MG63 (cell line): Measurements from ENCODE around the gene WFDC10A. TPM values are rescaled to one million over a fixed set of nuclear protein-coding genes. Genes with fewer than 3 reads are reported as not detected.
"Not testable (repeated sequence)": the region's sequence is repeated elsewhere in the genome, so short reads cannot be mapped to it uniquely, and the experiment has no call there.

Source experiments
- DNase-seq: peaks from one replicate; pipeline ENCODE4 v3.0.0-alpha.2; 2020
- H3K27me3 ChIP-seq: fragments of 250-450 bp; sonication (Bioruptor Pico); 2 replicates; pipeline ENCODE4 v1.5.1; 2020; ENCODE audit warnings: mild to moderate bottlenecking, moderate library complexity
- H3K36me3 ChIP-seq: fragments of 250-450 bp; sonication (Bioruptor Pico); 2 replicates; pipeline ENCODE4 v1.5.1; 2020; ENCODE audit warnings: mild to moderate bottlenecking, moderate library complexity
- H3K4me3 ChIP-seq: fragments of 250-450 bp; sonication (Bioruptor Pico); 2 replicates; pipeline ENCODE4 v1.5.1; 2020; ENCODE audit warnings: mild to moderate bottlenecking, moderate library complexity
- H3K9me3 ChIP-seq: fragments of 250-450 bp; sonication (Bioruptor Pico); 2 replicates; pipeline ENCODE4 v1.5.1; 2020; ENCODE audit warnings: mild to moderate bottlenecking, moderate library complexity
- total RNA-seq: library from RNA; depleted of rRNA; stranded (reverse); fragments of >200 nt; shearing (Covaris generic); gene quantifications from 2 replicates; pipeline ENCODE4 v1.2.3, GENCODE V29; 2014; ENCODE audit warnings: low replicate concordance; rRNA removed

The WFDC10A gene
- total RNA-seq: not detected in 2 replicates

DNA sequence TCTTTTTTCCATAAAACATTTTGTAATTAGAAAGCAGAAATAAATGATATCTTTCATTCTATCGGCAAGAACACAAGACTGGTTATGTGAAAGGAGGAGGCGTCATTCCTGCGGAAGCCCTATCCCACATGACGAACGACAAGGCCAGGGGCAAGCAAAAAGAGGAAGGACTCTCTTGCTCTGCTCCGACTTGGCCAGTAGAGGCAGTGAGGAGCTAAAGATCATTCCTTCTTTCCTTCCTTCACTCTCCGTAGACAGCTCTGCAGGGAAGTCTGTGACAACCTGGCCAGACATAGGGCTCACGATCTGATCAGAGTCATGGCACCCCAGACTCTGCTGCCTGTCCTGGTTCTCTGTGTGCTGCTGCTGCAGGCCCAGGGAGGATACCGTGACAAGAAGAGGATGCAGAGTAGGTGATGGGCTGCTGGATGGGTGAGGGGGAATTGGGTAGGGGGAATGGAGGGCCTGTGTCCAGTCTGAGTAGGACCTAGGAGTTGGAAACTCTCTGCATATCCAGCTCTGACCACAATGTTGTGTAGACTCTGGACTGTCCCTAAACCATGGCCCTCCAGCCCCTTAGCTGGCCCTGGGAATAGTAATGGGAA lies at the start of gene WFDC10A:
Gene WFDC10A, plus strand, starts transcription at position 244 of the 605 bp plus-strand sequence. Its CDS starts 75 bp downstream, at position 319.
- H3K4me3 ChIP-seq: no peak within 1 kb of the TSS
- H3K27me3 ChIP-seq: peaks cover 18% of the 10 kb centered on the region
- no peaks in the 10 kb centered on the region for H3K36me3 ChIP-seq
- peak; percentile 48 for DNase-seq
- no peaks in the 10 kb centered on the region for H3K9me3 ChIP-seq

DNA sequence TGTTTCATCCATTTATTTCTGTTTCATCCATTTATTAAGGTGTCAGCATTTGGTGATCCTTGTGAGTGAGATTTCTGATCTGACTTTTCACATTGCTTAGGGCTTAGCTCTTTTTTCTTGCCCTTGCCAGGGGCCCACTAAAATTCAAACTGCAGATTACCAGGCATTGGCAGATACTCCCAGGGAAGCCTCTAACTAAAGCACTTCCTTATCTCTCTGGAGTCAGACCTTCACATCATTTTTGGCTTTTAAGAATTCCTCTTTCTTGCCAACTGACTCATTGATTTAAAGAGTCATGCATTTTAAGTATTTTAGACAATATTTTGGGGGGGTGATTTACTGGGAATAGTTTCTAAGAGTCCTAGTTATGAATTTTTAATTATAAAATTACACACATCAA lies 47.8 kb upstream of the WFDC10A start:
- Histone ChIP-seq H3K27me3 (peaks cover 2% of the 10 kb centered on the region; the same call in 1 of the 2 replicates), H3K36me3 (no peaks in the 10 kb centered on the region)
- DNase-seq: peak; percentile 22

DNA sequence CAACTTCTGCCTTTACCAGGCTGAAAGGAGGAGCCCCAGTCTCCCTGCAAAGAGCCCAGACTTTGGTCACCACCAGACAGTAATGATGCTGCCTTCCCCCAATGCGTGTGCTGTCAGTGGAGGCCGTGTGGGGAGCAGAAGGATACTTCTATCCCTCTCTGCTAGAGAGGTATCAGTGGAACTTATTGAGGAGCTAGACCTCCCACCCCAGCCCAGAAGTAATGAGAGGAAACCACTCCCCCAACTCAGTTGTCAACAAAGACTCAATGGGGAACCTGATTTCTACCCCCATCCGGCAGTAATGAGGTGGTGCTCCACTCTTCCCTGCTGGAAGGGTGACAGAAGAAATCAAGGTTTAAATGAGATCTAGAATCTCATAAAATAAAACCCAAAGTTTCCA lies 46.0 kb upstream of the WFDC10A start:
- Histone ChIP-seq H3K36me3 (no peaks in the 10 kb centered on the region), H3K4me3 (no peak overlapping the region), H3K27me3 (peaks cover 2% of the 10 kb centered on the region; the same call in 1 of the 2 replicates), H3K9me3 (no peaks in the 10 kb centered on the region)
- no peak for DNase-seq

More for the DNA sequence above, 47.8 kb upstream of the WFDC10A start:
- no peaks in the 10 kb centered on the region for H3K9me3 ChIP-seq
- no peak overlapping the region for H3K4me3 ChIP-seq

DNA sequence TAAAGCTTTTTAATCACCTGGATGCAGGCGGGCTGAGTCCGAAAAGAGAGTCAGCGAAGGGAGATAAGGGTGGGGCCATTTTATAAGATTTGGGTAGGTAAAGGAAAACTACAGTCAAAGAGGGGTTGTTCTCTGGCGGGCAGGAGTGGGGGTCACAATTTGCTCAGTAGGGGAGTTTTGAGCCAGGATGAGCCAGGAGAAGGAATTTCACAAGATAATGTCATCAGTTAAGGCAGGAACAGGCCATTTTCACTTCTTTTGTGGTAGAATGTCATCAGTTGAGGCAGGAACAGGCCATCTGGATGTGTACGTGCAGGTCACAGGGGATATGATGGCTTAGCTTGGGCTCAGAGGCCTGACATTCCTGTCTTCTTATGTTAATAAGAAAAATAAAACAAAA lies 45.2 kb upstream of the WFDC10A start:
- H3K9me3 ChIP-seq, H3K27me3 ChIP-seq, DNase-seq, H3K4me3 ChIP-seq, H3K36me3 ChIP-seq: not testable (repeated sequence)

DNA sequence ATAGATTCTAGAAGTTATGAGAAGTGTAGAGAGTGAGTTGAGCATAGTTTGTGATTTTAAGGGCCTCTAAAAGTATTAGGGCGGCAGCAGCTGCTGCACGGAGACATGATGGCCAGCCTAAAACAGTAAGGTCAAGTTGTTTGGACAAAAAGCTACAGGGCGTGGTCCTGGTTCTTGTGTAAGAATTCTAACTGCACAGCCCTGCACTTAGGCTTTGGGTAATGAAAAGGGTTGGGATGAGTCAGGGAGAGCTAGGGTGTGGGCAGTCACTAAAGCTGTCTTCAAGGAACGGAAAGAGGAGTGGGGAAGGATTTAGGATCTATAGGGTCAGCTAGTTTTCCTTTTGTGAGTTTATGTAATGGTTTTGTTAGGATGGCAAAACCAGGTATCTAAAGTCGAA lies 43.6 kb upstream of the WFDC10A start:
- not testable (repeated sequence) for H3K36me3 ChIP-seq, H3K9me3 ChIP-seq, H3K27me3 ChIP-seq, H3K4me3 ChIP-seq
- DNase-seq: peak; percentile 18

DNA sequence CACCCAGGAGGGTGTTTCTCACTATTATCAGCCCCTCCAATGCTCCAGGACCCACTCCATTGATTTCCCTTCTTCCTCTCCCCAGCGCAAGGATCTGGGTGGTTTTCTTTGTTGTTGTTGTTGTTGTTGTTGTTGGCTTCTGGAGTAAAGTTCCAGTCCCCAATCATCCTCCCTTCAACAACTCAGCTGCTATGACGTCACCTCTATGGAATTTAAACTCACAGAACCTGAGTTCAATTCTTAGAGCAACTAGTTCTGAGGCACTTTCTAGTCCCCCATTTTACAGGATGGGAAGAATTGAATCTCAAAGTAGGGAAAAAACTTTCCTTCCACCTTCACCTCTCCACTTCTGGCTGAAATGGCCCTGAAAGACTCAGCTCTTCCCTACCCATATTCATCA lies 40.7 kb upstream of the WFDC10A start:
- no peak for DNase-seq
- H3K4me3 ChIP-seq: no peak overlapping the region
- H3K36me3 ChIP-seq: no peaks in the 10 kb centered on the region
- H3K9me3 ChIP-seq: peaks cover 7% of the 10 kb centered on the region
- H3K27me3 ChIP-seq: peaks cover 6% of the 10 kb centered on the region

DNA sequence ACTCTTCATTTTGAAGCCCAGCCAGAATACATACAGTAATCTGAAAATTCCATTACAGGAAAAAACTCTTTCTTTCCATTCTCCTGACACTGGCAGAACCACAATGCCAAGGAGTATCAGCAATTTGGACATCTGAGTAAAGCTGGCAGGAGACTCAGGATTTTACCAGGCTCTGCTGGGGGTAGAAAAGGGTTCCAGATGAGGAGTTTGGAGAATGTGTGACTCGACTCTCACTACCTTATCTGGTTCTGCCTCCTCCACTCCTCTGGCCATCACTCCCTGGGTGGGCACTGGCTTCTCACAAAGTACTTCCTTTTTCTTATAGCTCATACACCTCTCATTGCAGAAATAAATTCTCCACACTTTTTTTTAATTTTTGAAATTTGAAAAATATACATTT lies 39.8 kb upstream of the WFDC10A start:
- Histone ChIP-seq H3K36me3 (no peaks in the 10 kb centered on the region), H3K9me3 (peaks cover 7% of the 10 kb centered on the region), H3K4me3 (no peak overlapping the region), H3K27me3 (peaks cover 6% of the 10 kb centered on the region)
- no peak for DNase-seq

DNA sequence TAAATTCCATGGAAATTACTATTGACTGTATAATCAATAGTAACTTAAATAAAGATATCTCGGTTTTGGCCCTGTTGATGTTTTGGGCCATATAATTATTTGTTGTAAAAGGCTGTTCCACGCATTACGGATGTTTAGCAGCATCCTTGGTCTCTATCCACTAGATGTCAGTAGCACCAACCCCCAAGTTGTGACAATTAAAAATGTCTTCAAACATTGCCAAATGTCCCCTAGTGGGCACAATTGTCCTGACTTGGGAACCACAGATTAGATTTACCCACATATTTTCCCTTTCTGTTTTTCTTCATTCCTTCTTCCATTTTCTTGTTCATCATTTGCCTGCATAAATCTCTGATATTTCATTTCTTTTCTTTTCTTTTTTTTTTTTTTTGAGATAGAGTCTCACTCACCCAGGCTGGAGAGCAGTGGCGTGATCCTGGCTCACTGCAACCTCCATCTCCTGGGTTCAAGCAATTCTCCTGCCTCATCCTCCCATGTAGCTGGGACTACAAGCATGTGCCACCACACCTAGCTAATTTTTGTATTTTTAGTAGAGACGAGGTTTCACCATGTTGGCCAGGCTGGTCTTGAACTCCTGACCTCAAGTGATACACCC lies 36.9 kb upstream of the WFDC10A start:
- no peak for DNase-seq
- H3K36me3 ChIP-seq: no peaks in the 10 kb centered on the region
- H3K27me3 ChIP-seq: peaks cover 9% of the 10 kb centered on the region
- no peak overlapping the region for H3K4me3 ChIP-seq
- peaks cover 7% of the 10 kb centered on the region for H3K9me3 ChIP-seq

DNA sequence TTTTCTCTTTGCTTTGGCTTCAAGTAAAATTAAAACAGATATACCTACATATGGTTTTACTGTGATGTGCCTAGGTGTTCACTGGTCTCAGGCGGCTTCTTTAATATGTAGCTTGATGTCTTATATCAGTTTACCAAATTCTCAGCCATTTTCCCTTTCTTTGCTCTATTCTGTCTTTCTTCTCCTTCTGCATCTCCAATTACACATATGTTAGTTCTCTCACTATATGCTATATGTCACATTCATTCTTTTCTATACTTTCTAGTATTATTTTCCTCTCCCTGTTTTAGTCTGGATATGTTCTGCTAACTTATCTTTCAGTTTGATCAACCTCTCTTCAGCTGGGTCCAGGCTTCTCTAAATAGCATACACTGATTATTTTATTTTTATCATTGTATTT lies 36.0 kb upstream of the WFDC10A start:
- Histone ChIP-seq H3K4me3 (no peak overlapping the region), H3K36me3 (no peaks in the 10 kb centered on the region), H3K9me3 (peaks cover 7% of the 10 kb centered on the region), H3K27me3 (peaks cover 11% of the 10 kb centered on the region)
- DNase-seq: no peak

DNA sequence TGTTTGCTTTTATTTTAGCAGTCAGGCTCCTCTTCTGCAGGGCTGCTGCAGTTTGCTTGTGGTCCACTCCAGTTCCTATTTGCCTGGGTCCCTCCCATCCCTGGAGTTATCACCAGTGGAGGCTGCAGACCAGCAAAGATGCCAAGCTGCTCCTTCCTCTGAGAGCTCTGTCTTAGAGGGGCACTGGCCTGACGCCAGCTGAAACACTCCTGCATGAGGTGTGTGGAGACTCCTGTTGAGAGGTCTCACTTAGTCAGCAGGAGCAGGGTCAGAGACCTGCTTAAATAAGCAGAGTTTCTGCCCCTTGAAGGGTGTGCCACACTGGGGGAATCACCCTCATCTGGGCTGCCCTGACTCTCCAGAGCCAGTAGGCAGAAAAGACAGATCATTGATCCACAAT lies 34.3 kb upstream of the WFDC10A start:
- H3K4me3 ChIP-seq: no peak overlapping the region
- no peak for DNase-seq
- H3K9me3 ChIP-seq: peaks cover 7% of the 10 kb centered on the region
- no peaks in the 10 kb centered on the region for H3K36me3 ChIP-seq
- peaks cover 11% of the 10 kb centered on the region for H3K27me3 ChIP-seq

DNA sequence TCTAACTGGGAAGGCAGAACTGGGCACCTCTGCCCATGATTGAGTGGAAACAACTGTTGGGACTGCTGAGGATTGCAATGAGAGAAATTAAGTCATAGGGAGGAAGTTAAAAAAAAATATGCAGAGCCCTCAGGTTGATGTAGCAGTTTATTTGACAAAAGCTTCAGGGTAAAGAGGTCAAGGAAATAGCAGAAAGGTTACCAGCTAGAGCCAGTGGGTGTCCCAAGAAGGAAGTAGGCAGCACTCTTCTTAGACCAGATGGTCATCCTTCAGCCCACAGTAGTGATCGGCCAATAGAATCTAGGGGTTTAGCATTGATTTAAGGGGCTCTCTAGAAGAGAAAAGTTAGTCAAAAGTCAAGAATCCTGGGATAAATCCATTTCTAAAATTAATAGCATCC lies 21.7 kb upstream of the WFDC10A start:
- Histone ChIP-seq H3K9me3 (peaks cover 16% of the 10 kb centered on the region), H3K36me3 (no peaks in the 10 kb centered on the region), H3K4me3 (no peak overlapping the region), H3K27me3 (peaks cover 5% of the 10 kb centered on the region; the same call in 1 of the 2 replicates)
- DNase-seq: no peak

DNA sequence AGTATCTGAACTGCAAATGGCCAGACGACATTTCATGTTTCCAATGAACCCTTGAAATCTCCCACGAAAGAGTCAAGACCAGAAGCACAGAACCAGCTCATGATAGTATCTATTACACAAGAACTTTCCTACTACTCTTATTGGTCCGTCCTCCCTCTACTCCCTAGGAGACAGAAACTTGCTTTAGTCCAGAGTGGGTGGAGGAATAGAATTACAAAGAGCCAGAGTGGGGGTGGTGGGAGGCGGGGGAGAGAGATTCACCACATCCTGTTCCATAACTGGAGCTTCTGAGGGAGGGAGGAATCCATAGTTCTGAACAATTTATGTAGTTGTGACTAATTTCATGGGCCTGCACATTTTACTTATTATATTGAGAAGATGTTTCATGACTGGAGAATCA lies 18.5 kb upstream of the WFDC10A start:
- no peak overlapping the region for H3K4me3 ChIP-seq
- DNase-seq: peak; percentile 53
- H3K9me3 ChIP-seq: peaks cover 5% of the 10 kb centered on the region
- H3K36me3 ChIP-seq: no peaks in the 10 kb centered on the region
- H3K27me3 ChIP-seq: no peaks in the 10 kb centered on the region

DNA sequence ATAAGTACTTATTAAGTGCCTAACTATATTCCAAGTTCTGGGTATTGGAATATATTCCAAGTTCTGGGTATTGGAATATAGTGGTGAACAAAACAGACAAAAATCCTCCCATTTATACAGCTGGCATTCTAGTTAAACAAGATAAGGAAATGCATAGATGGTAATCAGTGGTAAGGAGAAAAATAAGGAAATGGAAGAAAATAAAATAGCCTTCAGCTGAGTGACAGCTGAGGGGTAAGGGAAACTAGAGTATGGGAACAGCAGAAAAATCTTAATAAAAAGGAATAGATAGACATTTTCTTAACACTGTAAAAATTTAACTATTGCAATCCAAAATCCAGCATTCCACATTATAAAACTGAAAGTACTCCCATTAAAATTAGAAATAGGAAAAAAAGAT lies 17.2 kb upstream of the WFDC10A start:
- no peaks in the 10 kb centered on the region for H3K36me3 ChIP-seq
- DNase-seq: no peak
- H3K9me3 ChIP-seq: no peaks in the 10 kb centered on the region; the same call in 1 of the 2 replicates

DNA sequence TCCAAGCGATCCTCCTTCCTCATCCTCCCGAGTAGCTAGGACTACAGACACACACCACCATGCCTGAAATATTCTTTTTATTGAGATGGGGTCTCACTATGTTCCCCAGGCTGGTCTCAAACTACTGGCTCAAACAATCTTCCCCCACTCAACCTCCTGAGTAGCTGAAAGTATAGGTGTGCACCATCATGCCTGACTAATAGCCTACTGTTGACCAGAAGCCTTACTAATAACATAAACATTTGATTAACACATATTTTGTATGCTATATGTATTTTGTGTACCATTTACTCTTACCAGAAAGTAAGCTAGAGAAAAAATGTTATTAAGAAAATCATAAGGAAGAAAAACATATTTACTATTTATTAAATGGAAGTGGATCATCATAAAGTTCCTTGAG lies 11.9 kb upstream of the WFDC10A start:
- H3K36me3 ChIP-seq: no peaks in the 10 kb centered on the region

More for the DNA sequence above, 17.2 kb upstream of the WFDC10A start:
- no peak overlapping the region for H3K4me3 ChIP-seq
- H3K27me3 ChIP-seq: no peaks in the 10 kb centered on the region

DNA sequence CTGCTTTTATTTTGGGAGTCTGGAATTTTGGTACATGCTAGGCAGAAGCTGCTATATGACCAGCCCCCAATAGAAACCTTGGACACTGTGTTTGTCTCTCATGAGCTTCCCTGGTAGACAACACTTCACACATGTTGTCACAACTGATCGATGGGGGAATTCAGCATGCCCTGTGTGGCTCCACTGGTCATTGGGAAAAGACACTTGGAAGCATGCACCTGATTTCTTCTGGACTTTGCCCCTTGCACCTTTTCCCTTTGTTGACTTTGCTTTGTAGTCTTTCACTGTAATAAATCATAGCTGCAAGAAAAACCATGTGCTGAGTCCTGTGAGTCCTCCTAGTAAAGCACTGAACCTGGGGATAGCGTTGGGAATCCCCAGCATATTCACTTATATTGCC lies 7.9 kb upstream of the WFDC10A start:
- H3K27me3 ChIP-seq: peaks cover 2% of the 10 kb centered on the region; the same call in 1 of the 2 replicates
- H3K9me3 ChIP-seq: no peaks in the 10 kb centered on the region
- H3K4me3 ChIP-seq: no peak overlapping the region
- DNase-seq: no peak
- no peaks in the 10 kb centered on the region for H3K36me3 ChIP-seq

More for the DNA sequence above, 11.9 kb upstream of the WFDC10A start:
- Histone ChIP-seq H3K9me3 (no peaks in the 10 kb centered on the region), H3K27me3 (no peaks in the 10 kb centered on the region), H3K4me3 (no peak overlapping the region)
- no peak for DNase-seq

DNA sequence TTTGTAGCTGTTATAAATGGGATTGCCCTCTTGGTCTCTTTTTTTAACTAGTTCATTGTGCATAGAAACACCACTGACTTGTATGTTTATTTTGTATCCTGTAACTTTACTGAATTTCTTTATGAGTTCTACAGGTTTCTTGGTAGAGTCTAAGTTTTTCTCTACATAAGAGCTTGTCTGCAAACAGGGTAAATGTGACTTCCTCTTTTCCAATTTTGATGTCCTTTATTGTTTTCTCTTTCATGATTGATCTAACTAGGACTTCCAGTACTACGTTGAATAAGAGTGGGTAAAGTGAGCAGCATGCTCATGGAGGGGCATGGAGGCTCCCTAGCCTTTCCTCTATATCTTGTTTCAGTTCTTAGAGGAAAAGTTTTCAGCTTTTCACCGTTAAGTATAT lies 3.0 kb upstream of the WFDC10A start:
- H3K4me3 ChIP-seq: no peak overlapping the region
- no peaks in the 10 kb centered on the region for H3K36me3 ChIP-seq
- peaks cover 12% of the 10 kb centered on the region for H3K27me3 ChIP-seq
- no peak for DNase-seq
- H3K9me3 ChIP-seq: no peaks in the 10 kb centered on the region

DNA sequence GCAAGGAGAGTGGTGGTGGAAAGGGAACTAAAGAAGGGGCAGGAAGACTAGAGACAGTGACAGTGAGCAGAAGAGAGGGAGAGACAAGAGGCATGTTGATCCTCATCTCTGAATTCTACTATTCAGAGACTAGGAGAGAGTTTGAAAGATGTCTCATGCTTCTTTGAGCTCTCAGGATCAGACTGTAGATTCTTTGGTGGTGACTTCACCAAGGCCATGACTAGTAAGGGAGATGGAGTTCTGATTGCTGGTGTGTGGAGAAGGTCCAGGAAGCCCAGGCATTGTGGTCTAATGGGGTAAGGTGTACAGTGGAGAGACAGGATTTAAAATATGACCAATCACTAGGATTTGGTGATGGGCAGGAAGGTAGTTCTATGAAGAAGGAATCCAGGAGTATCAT lies 832 bp downstream of the WFDC10A start:
- Histone ChIP-seq H3K4me3 (no peak overlapping the region), H3K36me3 (no peaks in the 10 kb centered on the region), H3K27me3 (peaks cover 18% of the 10 kb centered on the region), H3K9me3 (no peaks in the 10 kb centered on the region)
- no peak for DNase-seq

DNA sequence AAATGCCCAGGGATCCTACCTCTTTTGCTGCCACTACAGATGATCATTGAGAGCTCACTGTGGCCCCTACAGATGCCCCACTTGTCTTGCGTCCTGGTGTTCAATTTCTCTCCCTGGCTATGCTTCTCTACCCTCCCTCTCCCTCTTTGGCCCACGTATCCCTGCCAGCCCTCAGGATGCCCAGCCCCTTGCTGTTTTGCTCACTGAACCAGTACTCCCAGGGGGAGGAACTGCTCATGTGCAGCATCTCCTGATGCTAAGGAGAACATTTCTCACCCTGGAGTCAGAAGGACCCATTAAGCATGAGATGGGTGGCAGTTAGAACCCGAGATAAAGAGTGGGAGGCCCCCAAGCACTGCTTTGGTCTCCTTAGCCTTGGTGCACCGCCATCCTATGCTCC lies 1.6 kb downstream of the WFDC10A start, which contains the start of gene WFDC9:
Gene WFDC9, minus strand, starts transcription at position 101 of the 400 bp plus-strand sequence. CDS start 21,103 bp downstream, outside the sequence.
- H3K4me3 ChIP-seq: no peak within 1 kb of the TSS
- no peaks in the 10 kb centered on the region for H3K9me3 ChIP-seq
- peaks cover 18% of the 10 kb centered on the region for H3K27me3 ChIP-seq
- no peaks in the 10 kb centered on the region for H3K36me3 ChIP-seq
- no peak for DNase-seq
